Measurements from ENCODE around the gene TRHDE. TPM values are rescaled to one million over a fixed set of nuclear protein-coding genes. Genes with fewer than 3 reads are reported as not detected.

TRHDE gene
- polyA plus RNA-seq, 1 donor from 2014 or later: 20.6 TPM

GRCh38 chr12:72291175-72291574 is 19.0 kb downstream of the TRHDE start:
- Histone ChIP-seq H3K27me3 (ENCODE audit: insufficient read depth, low read depth, low read length) (no peaks in the 10 kb centered on the region), H3K36me3 (ENCODE audit: insufficient read depth, low read length) (no peaks in the 10 kb centered on the region), H3K4me3 (ENCODE audit: low read length) (no peak overlapping the region), H3K9ac (ENCODE audit: low read length) (no peak overlapping the region), H2AFZ (ENCODE audit: low read depth, low read length) (no peak overlapping the region), H3K4me2 (ENCODE audit: low read length) (no peak overlapping the region), H3K9me3 (ENCODE audit: low read length) (no peaks in the 10 kb centered on the region), H3K9me2 (ENCODE audit: insufficient read depth, low read length) (no peaks in the 10 kb centered on the region), H3F3A (ENCODE audit: insufficient read depth, low read length, poor library complexity, severe bottlenecking) (no peaks in the 10 kb centered on the region), H3K27ac (ENCODE audit: low read length) (no peak overlapping the region), H3K79me2 (replicated peaks; ENCODE audit: insufficient read depth, low read length) (no peaks in the 10 kb centered on the region), H4K20me1 (ENCODE audit: insufficient read depth) (no peaks in the 10 kb centered on the region)
- TF ChIP-seq MXI1 (conservative IDR thresholded peaks at IDR 0.05; ENCODE audit: poor library complexity, severe bottlenecking): no peak
- TF ChIP-seq TAF1 (IDR thresholded peaks at IDR 0.05; ENCODE audit: low read depth): no peak
- no peak for TF ChIP-seq REST (IDR thresholded peaks at IDR 0.05; ENCODE audit: borderline replicate concordance)
- TF ChIP-seq RAD21 (conservative IDR thresholded peaks at IDR 0.05): no peak
- TF ChIP-seq EZH2 (IDR thresholded peaks at IDR 0.05; ENCODE audit: borderline replicate concordance, insufficient read depth, low read length, poor library complexity, severe bottlenecking): no peak
- TF ChIP-seq POLR2AphosphoS5 (IDR thresholded peaks at IDR 0.05): no peak
- TF ChIP-seq EP300 (conservative IDR thresholded peaks at IDR 0.05; ENCODE audit: poor library complexity, severe bottlenecking): no peak
- TF ChIP-seq SMC3 (conservative IDR thresholded peaks at IDR 0.05; ENCODE audit: poor library complexity): no peak
- TF ChIP-seq CTCF (IDR thresholded peaks at IDR 0.05; ENCODE audit: poor library complexity, severe bottlenecking): no peak

GRCh38 chr12:72293701-72294100 is 21.5 kb downstream of the TRHDE start:
- no peak overlapping the region for H3K27ac ChIP-seq (ENCODE audit: low read length)
- no peaks in the 10 kb centered on the region for H3K9me2 ChIP-seq (ENCODE audit: insufficient read depth, low read length)
- TF ChIP-seq RAD21 (conservative IDR thresholded peaks at IDR 0.05) (no peak), POLR2AphosphoS5 (IDR thresholded peaks at IDR 0.05) (no peak), TAF1 (IDR thresholded peaks at IDR 0.05; ENCODE audit: low read depth) (no peak), EP300 (conservative IDR thresholded peaks at IDR 0.05; ENCODE audit: poor library complexity, severe bottlenecking) (no peak), CTCF (IDR thresholded peaks at IDR 0.05; ENCODE audit: poor library complexity, severe bottlenecking) (no peak), SMC3 (conservative IDR thresholded peaks at IDR 0.05; ENCODE audit: poor library complexity) (no peak), EZH2 (IDR thresholded peaks at IDR 0.05; ENCODE audit: borderline replicate concordance, insufficient read depth, low read length, poor library complexity, severe bottlenecking) (no peak), REST (IDR thresholded peaks at IDR 0.05; ENCODE audit: borderline replicate concordance) (no peak), MXI1 (conservative IDR thresholded peaks at IDR 0.05; ENCODE audit: poor library complexity, severe bottlenecking) (no peak)
- H3K27me3 ChIP-seq (ENCODE audit: insufficient read depth, low read depth, low read length): no peaks in the 10 kb centered on the region
- H3F3A ChIP-seq (ENCODE audit: insufficient read depth, low read length, poor library complexity, severe bottlenecking): no peaks in the 10 kb centered on the region
- no peaks in the 10 kb centered on the region for H3K79me2 ChIP-seq (replicated peaks; ENCODE audit: insufficient read depth, low read length)
- H4K20me1 ChIP-seq (ENCODE audit: insufficient read depth): no peaks in the 10 kb centered on the region
- no peak overlapping the region for H3K4me3 ChIP-seq (ENCODE audit: low read length)
- H3K4me2 ChIP-seq (ENCODE audit: low read length): no peak overlapping the region
- no peak overlapping the region for H2AFZ ChIP-seq (ENCODE audit: low read depth, low read length)
- no peak overlapping the region for H3K9ac ChIP-seq (ENCODE audit: low read length)
- H3K9me3 ChIP-seq (ENCODE audit: low read length): no peaks in the 10 kb centered on the region
- H3K36me3 ChIP-seq (ENCODE audit: insufficient read depth, low read length): no peaks in the 10 kb centered on the region
